AG04449 (cell line): Measurements from ENCODE around the gene CTCFL.

Experiments
- CTCF ChIA-PET: fragments of 350-600 bp; formaldehyde crosslinking; extraction: SDS; loops from one replicate; lab custom pipeline; 2021; ENCODE audit warnings: antibody characterized with exemption; lab: Yijun Ruan, JAX
- POLR2A ChIA-PET: fragments of 400-600, 350-600 bp; formaldehyde crosslinking; extraction: SDS; loops from one replicate; lab custom pipeline; 2020; ENCODE audit warnings: antibody characterized with exemption, inconsistent platforms; lab: Yijun Ruan, JAX
- DNase-seq: peaks from one replicate; pipeline ENCODE4 v3.0.0-alpha.2; 2010; ENCODE audit warnings: low read depth, low spot score
- H3K4me3 ChIP-seq: 2 replicates; pipeline ENCODE4 v1.5.1; 2011; ENCODE audit warnings: low read depth, mild to moderate bottlenecking, control low read depth, low read length
- CTCF ChIP-seq: IDR thresholded peaks from one replicate; pipeline ENCODE4 v1.5.1; 2011; ENCODE audit warnings: mild to moderate bottlenecking, moderate library complexity, low read length, control low read depth, inconsistent platforms; ENCODE audit not compliant: insufficient read depth; ENCODE audit errors: missing control alignments

The CTCFL gene

GRCh38 chr20:57465943-57466342 lies 59.0 kb downstream of the CTCFL start:
- ChIA-PET CTCF (no interaction called here), POLR2A (no interaction called here)
- no peak for DNase-seq
- no peak overlapping the region for H3K4me3 ChIP-seq
- no peak for TF ChIP-seq CTCF

DNA sequence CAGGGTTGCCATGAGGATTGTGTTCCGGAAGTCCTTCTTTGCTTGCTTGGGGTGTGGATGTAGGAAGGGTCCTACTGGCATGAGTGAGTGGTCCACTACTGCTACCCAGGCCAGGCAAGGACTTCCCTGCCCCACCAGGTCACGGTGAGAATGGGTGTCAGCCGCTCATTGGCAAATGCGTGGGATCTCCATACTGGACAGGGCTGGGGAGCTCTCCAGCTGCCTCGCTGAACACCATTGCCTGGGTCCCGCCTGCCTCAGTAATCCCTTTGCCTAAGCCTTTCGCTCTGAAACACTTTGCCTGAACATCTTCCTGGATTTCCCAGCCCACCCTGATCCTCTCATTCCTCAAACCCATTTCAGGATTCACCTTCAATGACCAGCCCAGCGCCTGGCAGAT lies 59.5 kb downstream of the CTCFL start:
- CTCF ChIA-PET = no interaction called here
- DNase-seq = no peak
- POLR2A ChIA-PET = no interaction called here
- no peak overlapping the region for H3K4me3 ChIP-seq
- no peak for TF ChIP-seq CTCF

- TF ChIP-seq CTCF = peak; percentile 2
- no peak overlapping the region for H3K4me3 ChIP-seq
- DNase-seq = no peak
- CTCF ChIA-PET = no interaction called here
- POLR2A ChIA-PET = no interaction called here
Measured at GRCh38 chr20:57464642-57465211, 60.2 kb downstream of the CTCFL start.

GRCh38 chr20:57462781-57463180 lies 62.2 kb downstream of the CTCFL start:
- no peak overlapping the region for H3K4me3 ChIP-seq
- no peak for DNase-seq
- CTCF ChIA-PET = no interaction called here
- POLR2A ChIA-PET = no interaction called here
- TF ChIP-seq CTCF = no peak

DNA sequence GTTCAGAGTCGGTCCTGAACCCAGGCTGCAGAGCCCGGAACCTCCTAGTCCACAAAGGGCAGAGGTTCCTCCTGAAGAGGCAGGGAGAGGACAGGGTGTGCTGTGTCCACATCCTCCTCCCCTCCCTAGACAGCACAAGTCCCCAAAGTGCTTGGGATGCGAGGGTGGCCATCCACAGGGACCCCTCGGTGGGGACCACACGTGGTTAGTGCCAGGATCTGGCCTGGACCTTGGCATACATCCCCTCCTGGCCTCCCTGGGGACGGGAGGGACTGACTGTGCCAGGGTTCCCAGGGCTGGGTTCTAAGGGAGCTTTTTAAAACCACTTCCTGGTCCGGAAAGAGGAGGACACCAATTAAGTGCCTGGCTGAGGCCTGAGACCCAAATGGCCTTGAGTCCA lies 63.2 kb downstream of the CTCFL start:
- no peak for TF ChIP-seq CTCF
- H3K4me3 ChIP-seq = no peak overlapping the region
- no peak for DNase-seq
- ChIA-PET POLR2A (no interaction called here), CTCF (no interaction called here)

GRCh38 chr20:57460781-57461465 lies 64.0 kb downstream of the CTCFL start:
- POLR2A ChIA-PET = no interaction called here
- no peak for TF ChIP-seq CTCF
- H3K4me3 ChIP-seq = no peak overlapping the region
- no peak for DNase-seq
- CTCF ChIA-PET = no interaction called here
